Activated T-helper 17 cell treated with anti-CD3 and anti-CD28 coated beads, Interleukin-2, amount 50 U/mL, for 72 hours (primary cell): ENCODE data around the gene CTDP1. TPM values are rescaled to one million over a fixed set of nuclear protein-coding genes. Genes with fewer than 3 reads are reported as not detected.
"Not testable (repeated sequence)": the region's sequence is repeated elsewhere in the genome, so short reads cannot be mapped to it uniquely, and the experiment has no call there.

Experiments used
- ATAC-seq: fragments of 150-1000 bp; cut with Tn5 transposase; replicated peaks from 2 replicates; pipeline ENCODE4 v1.10.0; 2021; ENCODE audit warnings: mild to moderate bottlenecking, moderate library complexity
- H3K27ac Mint-ChIP-seq: one replicate; pipeline ENCODE4 v1.8.0; 2022; ENCODE audit warnings: mixed read lengths
- H3K27me3 Mint-ChIP-seq: one replicate; pipeline ENCODE4 v1.8.0; 2022; ENCODE audit warnings: mixed read lengths
- H3K36me3 Mint-ChIP-seq: one replicate; pipeline ENCODE4 v1.8.0; 2022; ENCODE audit warnings: low read depth, mild to moderate bottlenecking, mixed read lengths
- H3K4me1 Mint-ChIP-seq: one replicate; pipeline ENCODE4 v1.8.0; 2022; ENCODE audit warnings: mixed read lengths
- H3K4me3 Mint-ChIP-seq: one replicate; pipeline ENCODE4 v1.8.0; 2022; ENCODE audit warnings: mild to moderate bottlenecking, mixed read lengths
- H3K9me3 Mint-ChIP-seq: one replicate; pipeline ENCODE4 v1.8.0; 2022; ENCODE audit warnings: mixed read lengths
- total RNA-seq, 2 donors: library from RNA; stranded (reverse); gene quantifications; one replicate each; pipeline ENCODE4 v1.2.3, GENCODE V29; 2022

Gene CTDP1
- total RNA-seq, 2 donors from 2014 or later, result 38.8 to 48.5 TPM

- ATAC-seq, result no peak
- no peak overlapping the region for H3K4me3 Mint-ChIP-seq
- H3K9me3 Mint-ChIP-seq, result no peaks in the 10 kb centered on the region
- H3K27ac Mint-ChIP-seq, result no peak overlapping the region
- peaks cover 99% of the 10 kb centered on the region for H3K36me3 Mint-ChIP-seq
- no peaks in the 10 kb centered on the region for H3K27me3 Mint-ChIP-seq
- H3K4me1 Mint-ChIP-seq, result peaks cover 10% of the 10 kb centered on the region
These were observed 47.1 kb downstream of the CTDP1 start for GRCh38 chr18:79726721-79727120.

DNA sequence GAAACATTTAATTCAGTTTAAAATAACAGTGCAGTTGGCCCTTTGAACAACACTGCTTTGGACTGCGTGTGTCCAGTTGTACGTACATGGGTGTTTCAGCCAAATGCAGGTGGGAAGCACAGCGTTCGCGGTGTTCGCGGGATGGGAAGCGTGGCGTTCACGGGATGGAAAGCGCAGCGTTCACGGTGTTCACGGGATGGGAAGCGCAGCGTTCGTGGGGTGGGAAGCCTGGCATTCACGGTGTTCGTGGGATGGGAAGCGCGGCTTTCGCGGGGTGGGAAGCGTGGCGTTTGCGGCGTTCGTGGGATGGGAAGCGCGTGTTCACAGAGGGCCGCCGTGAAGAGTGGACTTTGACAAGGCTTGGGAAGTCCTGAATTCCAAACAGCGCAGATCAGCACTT lies 47.6 kb downstream of the CTDP1 start:
- ATAC-seq, result no peak
- Mint-ChIP-seq H3K27me3 (no peaks in the 10 kb centered on the region), H3K36me3 (peaks cover 100% of the 10 kb centered on the region), H3K27ac (no peak overlapping the region), H3K9me3 (no peaks in the 10 kb centered on the region), H3K4me1 (peaks cover 10% of the 10 kb centered on the region), H3K4me3 (no peak overlapping the region)

- Mint-ChIP-seq H3K4me3 (no peak overlapping the region), H3K9me3 (no peaks in the 10 kb centered on the region), H3K36me3 (peaks cover 94% of the 10 kb centered on the region), H3K27ac (no peak overlapping the region), H3K27me3 (no peaks in the 10 kb centered on the region), H3K4me1 (peaks cover 10% of the 10 kb centered on the region)
- ATAC-seq, result no peak
These were observed 49.5 kb downstream of the CTDP1 start for GRCh38 chr18:79728931-79729586.

- H3K36me3 Mint-ChIP-seq, result peaks cover 94% of the 10 kb centered on the region
- H3K9me3 Mint-ChIP-seq, result no peaks in the 10 kb centered on the region
- H3K4me1 Mint-ChIP-seq, result peaks cover 10% of the 10 kb centered on the region
- no peak for ATAC-seq
- H3K27ac Mint-ChIP-seq, result no peak overlapping the region
- H3K4me3 Mint-ChIP-seq, result no peak overlapping the region
- H3K27me3 Mint-ChIP-seq, result no peaks in the 10 kb centered on the region
These were observed 50.0 kb downstream of the CTDP1 start for GRCh38 chr18:79729611-79730010.

DNA sequence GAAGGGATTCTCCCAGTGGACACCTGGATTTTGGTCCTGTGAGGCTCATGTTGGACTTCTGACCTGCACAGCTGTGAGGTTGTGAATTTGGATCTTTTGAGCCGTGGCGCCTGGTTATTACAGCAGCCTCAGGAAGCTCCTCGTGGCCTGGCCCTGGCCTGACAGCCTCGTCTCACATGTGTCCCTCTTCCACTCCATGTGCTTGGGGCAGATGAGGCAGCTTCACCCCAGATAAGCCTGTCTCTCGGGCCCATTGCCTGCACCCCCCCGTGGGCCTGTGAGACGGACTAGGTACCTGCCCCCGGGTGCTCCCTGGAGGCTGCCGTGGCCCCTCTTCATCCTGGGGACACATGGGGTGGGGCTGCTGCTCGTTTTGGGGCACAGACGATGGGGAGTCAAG lies 51.2 kb downstream of the CTDP1 start:
- Mint-ChIP-seq H3K27ac (no peak overlapping the region), H3K36me3 (peaks cover 94% of the 10 kb centered on the region), H3K4me1 (peaks cover 6% of the 10 kb centered on the region), H3K27me3 (no peaks in the 10 kb centered on the region), H3K4me3 (no peak overlapping the region), H3K9me3 (no peaks in the 10 kb centered on the region)
- ATAC-seq, result no peak

GRCh38 chr18:79731881-79732720 lies 52.5 kb downstream of the CTDP1 start:
- H3K9me3 Mint-ChIP-seq, H3K4me3 Mint-ChIP-seq, H3K27ac Mint-ChIP-seq, H3K27me3 Mint-ChIP-seq, H3K4me1 Mint-ChIP-seq, ATAC-seq: not testable (repeated sequence)
- H3K36me3 Mint-ChIP-seq, result peaks cover 94% of the 10 kb centered on the region

DNA sequence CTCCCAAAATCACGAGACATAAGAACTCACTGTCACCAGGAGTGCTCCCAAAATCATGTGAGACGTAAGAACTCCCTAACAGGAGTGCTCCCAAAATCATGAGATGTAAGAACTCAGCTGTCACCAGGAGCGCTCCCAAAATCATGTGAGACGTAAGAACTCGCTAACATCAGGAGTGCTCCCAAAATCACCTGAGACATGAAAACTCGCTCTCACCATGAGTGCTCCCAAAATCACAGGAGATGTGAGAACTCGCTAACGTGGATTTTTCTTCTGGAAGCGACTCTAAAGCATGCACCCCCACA lies 53.1 kb downstream of the CTDP1 start:
- Mint-ChIP-seq H3K4me1 (no peaks in the 10 kb centered on the region), H3K27ac (no peak overlapping the region), H3K9me3 (no peaks in the 10 kb centered on the region), H3K4me3 (no peak overlapping the region), H3K27me3 (no peaks in the 10 kb centered on the region), H3K36me3 (peaks cover 94% of the 10 kb centered on the region)
- no peak for ATAC-seq

DNA sequence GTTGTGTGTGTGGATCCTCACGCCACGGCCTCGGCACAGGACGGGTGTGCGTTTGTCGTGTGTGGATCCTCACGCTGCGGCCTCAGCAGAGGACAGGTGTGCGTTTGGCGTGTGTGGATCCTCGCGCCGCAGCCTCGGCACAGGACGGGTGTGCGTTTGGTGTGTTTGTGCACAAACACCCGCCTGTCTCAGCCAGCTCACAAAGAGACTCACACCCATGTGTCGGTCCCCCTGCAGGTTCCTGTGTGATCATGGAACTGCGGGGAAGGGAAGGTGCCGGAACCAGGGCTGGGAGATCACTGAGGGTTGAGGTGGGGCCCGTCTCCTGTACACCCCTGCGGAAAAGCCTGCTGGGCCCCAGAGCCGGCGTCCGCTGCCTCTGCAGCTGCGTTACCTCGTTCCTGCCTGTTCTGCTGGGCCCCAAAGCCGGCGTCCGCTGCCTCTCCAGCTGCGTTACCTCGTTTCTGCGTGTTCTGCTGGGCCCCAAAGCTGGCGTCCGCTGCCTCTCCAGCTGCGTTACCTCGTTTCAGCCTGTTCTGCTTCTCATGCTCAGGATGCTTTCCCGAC lies 53.6 kb downstream of the CTDP1 start:
- peaks cover 94% of the 10 kb centered on the region for H3K36me3 Mint-ChIP-seq
- H3K4me1 Mint-ChIP-seq, result no peaks in the 10 kb centered on the region
- no peak for ATAC-seq
- H3K9me3 Mint-ChIP-seq, result no peaks in the 10 kb centered on the region
- H3K4me3 Mint-ChIP-seq, result no peak overlapping the region
- no peaks in the 10 kb centered on the region for H3K27me3 Mint-ChIP-seq
- no peak overlapping the region for H3K27ac Mint-ChIP-seq

DNA sequence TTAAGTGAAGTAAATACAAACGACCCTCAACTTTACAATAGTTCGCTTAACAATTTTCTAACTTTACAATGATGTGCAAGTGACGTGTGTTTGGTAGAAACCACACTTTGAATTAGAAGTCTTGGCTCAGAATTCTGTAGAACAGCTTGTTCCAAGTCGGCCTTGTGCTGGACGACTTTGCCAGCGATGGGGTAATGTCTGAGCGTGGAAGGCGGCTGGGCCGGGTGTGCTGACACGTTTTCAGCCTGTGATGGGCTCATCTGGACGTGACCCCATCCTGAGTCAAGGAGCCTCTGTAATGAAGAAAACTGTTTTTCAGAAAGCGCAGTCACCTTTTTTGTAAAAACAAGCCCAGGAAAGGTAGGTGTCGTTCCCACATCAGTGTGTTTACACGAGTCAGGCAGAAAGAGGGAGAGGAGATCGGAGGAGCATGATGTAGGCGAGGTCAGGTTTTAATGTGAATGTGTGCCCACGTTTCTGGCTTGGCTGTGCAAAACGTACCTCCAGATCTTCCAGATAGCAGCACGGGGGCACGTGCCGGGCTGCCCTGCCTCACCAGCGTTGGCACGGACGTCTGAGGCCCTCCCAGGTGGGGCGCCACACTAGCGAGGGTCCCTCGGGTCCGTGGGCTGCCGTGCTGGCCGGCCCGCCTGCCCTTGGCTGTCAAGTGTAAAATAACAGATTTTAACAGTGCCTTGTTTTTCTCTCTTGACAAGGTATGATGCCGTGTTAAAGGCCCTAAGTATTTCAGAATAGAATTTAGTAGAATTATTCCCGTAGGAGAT lies 54.6 kb downstream of the CTDP1 start:
- Mint-ChIP-seq H3K9me3 (no peaks in the 10 kb centered on the region), H3K4me1 (no peaks in the 10 kb centered on the region), H3K27me3 (no peaks in the 10 kb centered on the region), H3K4me3 (no peak overlapping the region), H3K36me3 (peaks cover 94% of the 10 kb centered on the region), H3K27ac (no peak overlapping the region)
- ATAC-seq, result no peak

GRCh38 chr18:79735071-79735980 lies 55.7 kb downstream of the CTDP1 start:
- no peak for ATAC-seq
- Mint-ChIP-seq H3K9me3 (no peaks in the 10 kb centered on the region), H3K4me3 (no peak overlapping the region), H3K36me3 (peaks cover 90% of the 10 kb centered on the region), H3K4me1 (no peaks in the 10 kb centered on the region), H3K27ac (no peak overlapping the region), H3K27me3 (no peaks in the 10 kb centered on the region)

DNA sequence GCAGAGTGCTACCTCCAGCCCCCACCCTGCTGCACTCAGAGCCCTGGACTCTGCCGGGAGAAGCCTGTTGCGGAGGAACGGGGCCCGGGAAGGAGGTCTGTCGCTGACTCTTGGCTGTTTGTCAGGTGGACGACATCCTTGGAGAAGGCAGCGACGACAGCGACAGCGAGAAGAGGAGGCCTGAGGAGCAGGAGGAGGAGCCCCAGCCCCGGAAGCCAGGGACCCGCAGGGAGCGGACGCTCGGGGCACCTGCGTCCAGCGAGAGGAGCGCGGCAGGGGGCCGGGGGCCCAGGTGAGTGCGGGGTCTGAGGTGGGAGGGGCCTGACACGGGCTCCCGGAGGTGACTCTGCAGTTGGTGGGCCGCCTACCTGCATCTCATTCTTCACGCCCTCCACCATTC lies 56.6 kb downstream of the CTDP1 start:
- no peaks in the 10 kb centered on the region for H3K4me1 Mint-ChIP-seq
- no peak overlapping the region for H3K4me3 Mint-ChIP-seq
- peaks cover 90% of the 10 kb centered on the region for H3K36me3 Mint-ChIP-seq
- no peaks in the 10 kb centered on the region for H3K9me3 Mint-ChIP-seq
- H3K27me3 Mint-ChIP-seq, result no peaks in the 10 kb centered on the region
- no peak for ATAC-seq
- H3K27ac Mint-ChIP-seq, result no peak overlapping the region

GRCh38 chr18:79736846-79737245 lies 57.2 kb downstream of the CTDP1 start:
- ATAC-seq, result no peak
- Mint-ChIP-seq H3K27me3 (no peaks in the 10 kb centered on the region), H3K9me3 (no peaks in the 10 kb centered on the region), H3K36me3 (peaks cover 90% of the 10 kb centered on the region), H3K27ac (no peak overlapping the region), H3K4me3 (no peak overlapping the region), H3K4me1 (no peaks in the 10 kb centered on the region)

DNA sequence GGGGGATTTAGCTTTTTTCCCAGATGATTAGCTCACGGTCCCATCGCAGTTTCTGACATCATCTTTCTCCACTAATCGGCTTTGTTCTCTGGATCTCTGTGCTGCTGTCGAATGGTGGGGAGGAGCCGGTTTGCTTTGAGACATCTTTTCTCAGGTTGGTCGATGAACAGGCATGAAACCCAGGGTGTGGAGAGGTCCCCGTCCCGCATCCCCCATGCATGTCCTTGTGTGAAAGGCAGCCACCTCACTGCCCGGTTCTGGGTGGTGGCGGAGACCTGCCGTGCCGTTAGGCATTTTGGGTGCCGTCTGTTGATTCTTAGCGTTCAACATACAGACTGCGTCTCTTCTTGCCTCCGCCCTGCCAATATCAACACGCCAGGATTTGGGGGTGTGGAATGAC lies 57.8 kb downstream of the CTDP1 start:
- Mint-ChIP-seq H3K4me1 (no peaks in the 10 kb centered on the region), H3K36me3 (peaks cover 93% of the 10 kb centered on the region), H3K27ac (no peak overlapping the region), H3K27me3 (no peaks in the 10 kb centered on the region), H3K9me3 (no peaks in the 10 kb centered on the region), H3K4me3 (no peak overlapping the region)
- ATAC-seq, result no peak

DNA sequence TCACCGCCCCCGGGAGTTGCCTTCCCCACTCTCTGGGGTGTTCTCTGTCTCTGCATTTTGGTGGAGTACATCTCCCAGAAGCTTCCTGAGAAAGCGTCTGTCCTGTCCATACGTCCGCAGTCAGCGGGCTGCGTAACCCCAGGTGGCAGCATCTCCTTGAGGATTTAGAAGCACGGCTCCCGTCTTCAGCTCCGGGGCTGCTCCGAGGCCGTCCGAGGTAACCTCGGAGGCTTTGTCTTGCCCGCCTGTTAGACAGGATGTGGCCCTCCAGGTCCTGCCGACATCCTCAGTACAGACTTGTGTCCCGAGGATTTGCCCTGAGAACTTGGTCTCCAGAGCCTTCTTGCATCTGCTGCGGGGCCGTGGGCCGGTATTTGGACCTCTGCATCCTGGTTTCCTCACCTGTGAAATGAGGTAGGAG lies 58.4 kb downstream of the CTDP1 start:
- H3K36me3 Mint-ChIP-seq, result peaks cover 96% of the 10 kb centered on the region
- ATAC-seq, result no peak
- no peaks in the 10 kb centered on the region for H3K27me3 Mint-ChIP-seq
- H3K9me3 Mint-ChIP-seq, result no peaks in the 10 kb centered on the region
- no peaks in the 10 kb centered on the region for H3K4me1 Mint-ChIP-seq
- H3K4me3 Mint-ChIP-seq, result no peak overlapping the region
- H3K27ac Mint-ChIP-seq, result no peak overlapping the region
